Posterior cingulate gyrus (tissue), 11 donors: ENCODE data around the gene EDN3.
A peak's percentile ranks its signal among the peaks of the same experiment; 100 is the strongest.

Experiments
- DNase-seq, 10 donors: peaks; one replicate each; pipeline versions ENCODE4 v3.0.0 to v3.0.0-alpha.2; 2020 to 2021; ENCODE audit warnings: mixed read lengths in 3 of 10
- intact Hi-C: fragments of 100-400 bp; cut with DNase I; formaldehyde crosslinking; loops from one replicate; pipeline ENCODE4 v1.15.1; 2023

EDN3 gene, protein sequence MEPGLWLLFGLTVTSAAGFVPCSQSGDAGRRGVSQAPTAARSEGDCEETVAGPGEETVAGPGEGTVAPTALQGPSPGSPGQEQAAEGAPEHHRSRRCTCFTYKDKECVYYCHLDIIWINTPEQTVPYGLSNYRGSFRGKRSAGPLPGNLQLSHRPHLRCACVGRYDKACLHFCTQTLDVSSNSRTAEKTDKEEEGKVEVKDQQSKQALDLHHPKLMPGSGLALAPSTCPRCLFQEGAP

DNA sequence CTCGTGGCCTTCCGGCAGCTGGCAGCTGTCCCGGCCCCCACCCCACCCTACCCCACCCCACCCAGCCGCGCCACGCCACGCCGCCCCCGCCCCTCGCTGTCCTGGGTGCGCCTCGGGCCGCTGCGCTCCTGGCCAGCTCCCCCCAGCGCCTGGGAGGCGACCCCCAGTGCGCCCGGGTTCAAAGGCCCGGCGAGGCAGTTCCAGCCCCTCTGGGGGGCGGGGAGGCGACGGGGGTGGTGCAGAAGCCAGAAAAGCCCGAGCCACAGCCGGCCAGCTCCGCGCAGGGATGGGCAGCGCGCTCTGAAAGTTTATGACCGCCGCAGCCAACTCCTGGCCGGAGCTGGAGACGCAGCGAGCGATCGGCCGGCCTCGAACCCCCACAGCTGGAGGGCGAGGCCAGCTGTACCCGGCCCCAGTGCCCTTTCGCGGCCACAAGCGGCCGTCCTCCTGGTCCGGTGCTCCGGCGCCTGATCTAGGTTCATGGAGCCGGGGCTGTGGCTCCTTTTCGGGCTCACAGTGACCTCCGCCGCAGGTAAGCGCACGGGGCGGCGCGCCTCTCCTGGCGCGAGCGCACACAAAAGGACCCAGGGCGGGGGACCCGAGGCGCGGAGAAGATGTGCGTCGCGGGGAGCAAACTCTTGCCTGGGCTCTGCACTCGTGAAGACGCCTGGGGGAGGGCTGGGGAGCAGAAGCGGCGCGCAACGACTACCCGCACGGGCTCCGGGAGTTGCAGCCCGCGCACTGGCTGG, at the start of gene EDN3:
Gene EDN3 (plus strand): TSS at position 279 of the 749 bp plus-strand sequence. CDS start 202 bp downstream, at position 481.
- no peak for DNase-seq
- intact Hi-C loops: no loop called here

DNA sequence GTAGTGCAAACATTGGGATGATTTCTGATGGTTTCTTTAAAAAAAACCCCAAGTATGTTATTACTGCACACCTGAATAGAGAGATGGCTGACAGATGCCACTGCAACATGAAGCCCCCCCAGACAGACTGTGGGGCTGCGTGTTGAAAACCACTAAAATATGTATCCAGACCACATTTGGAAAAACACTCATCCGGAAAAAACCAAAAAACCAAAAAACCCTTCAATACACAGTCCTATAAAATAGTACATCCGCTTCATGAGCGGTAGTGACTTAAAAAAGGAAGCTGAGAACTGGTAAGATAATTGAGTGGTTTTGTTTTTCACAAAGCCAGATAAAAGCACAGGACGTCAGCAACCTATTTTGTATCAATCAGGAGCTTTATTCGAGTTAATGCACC, 47.1 kb upstream of the EDN3 start:
- no peak for DNase-seq
- intact Hi-C loops: no loop called here

DNA sequence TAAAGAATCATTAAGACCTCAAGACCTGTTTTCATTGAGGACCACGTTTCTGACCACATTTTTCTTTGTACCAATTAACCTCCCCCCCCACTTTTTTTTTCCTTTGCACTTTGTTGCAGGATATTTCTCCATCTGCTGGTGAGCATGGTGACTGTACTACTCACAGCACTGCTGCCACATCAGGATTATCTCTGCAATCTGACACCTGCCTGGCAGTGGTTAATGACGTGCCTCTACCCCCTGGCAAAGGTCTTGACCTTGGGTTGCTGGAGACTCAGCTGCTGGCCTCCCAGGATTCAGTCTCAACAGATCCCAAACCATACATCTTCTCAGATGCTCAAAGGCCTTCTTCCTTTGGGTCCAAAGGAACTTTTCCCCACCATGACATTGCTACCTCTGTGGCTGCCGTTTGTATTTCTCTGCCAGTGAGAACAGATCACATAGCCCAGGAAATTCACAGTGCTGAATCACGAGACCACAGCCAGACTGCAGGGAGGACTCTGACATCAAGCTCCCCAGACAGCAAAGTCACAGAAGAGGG, 46.6 kb upstream of the EDN3 start:
- intact Hi-C loops: no loop called here
- no peak for DNase-seq

DNA sequence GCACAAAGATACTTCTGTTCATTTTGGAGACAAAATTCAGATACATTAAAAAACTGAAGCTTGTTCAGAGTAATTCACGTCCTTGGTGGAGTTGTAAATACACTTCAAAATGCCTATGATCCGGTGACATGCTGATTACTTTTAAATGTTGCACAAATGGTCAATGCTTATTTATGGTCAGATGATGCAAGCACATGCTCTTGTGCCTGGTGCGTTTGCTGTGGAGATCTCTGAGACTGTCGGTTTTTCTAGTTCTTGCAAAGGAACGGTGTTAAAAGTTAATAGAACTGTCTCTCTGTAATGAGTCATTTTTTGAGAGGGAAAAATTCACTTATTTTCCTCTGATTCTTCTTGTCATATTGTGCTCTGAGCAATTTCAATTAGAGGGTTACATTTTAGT, 45.2 kb upstream of the EDN3 start:
- intact Hi-C loops: no loop called here
- DNase-seq: no peak

DNA sequence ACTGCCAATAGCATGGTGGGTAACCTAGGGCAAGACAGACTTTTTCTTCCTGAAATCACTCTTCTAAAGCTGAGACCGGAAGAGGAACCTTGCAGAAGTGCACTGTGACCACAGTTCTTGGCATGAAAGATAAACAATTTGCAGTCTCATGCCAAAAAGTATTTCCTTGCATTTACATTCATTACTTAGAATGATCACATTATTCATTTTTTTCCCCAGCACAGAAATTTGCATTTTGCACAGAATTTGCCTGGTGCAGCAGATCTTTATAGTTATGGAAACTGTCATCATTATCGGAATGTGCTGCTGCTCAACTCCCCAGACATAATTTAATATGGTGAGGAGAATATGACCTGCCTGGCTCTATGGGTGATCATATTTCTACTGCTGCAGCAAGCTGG, 42.2 kb upstream of the EDN3 start:
- no peak for DNase-seq
- intact Hi-C loops: no loop called here

DNA sequence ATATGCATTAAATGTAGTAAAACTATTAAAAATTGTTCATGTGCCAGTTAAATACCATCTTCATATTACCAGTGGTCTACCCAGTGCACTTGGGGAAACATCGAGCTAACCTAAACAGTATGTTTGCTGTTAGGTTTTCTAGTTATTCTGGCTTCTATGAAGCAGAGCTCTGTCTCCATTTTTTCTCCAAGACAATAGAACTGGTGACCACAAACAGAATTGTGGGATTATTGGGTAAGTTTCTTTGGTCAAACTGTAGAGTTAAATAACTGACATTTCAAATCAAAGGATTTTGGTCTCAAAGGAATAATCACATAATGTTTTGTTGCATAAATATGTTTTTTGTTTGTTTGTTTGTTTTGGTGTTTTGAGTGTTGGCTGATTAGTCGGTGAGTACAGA, 40.5 kb upstream of the EDN3 start:
- no peak for DNase-seq
- intact Hi-C loops: no loop called here

DNA sequence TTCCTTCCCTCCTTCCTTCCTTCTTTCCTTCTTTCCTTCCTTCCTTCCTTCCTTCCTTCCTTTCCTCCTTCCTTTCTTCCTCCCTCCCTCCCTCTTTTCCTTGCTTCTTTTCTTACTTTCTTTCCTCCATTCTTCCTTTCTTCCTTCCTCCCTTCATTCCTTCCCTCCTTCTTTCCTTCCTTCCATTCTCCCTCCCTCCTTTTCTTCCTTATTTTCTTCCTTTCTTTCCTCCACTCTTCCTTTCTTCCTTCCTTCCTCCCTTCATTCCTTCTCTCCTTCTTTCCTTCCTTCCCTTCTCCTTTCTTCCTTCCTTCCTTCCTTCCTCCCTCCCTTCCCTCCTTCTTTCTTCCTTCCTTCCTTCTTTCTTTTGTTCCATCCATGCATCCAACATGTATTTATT, 35.1 kb upstream of the EDN3 start:
- intact Hi-C loops: no loop called here
- DNase-seq: no peak

DNA sequence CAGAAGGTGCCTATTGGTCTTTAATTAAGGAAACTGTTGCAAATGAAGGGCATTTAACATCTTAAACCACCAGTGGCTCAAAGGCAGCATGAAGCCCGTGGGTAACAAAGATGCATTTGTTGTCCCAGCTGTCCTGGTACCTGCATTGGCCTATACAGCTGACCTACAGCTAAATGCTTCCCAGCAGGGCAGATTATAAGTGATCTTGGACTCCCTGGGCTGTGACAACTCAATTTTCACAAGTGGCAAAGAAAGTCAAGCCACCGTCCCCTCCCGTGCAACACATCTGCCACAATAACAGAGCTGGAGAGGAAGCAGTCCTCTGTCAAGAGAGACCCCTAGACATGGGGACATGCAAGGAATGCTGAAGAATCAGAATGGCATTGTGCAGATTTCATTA, 31.5 kb upstream of the EDN3 start:
- DNase-seq: no peak
- intact Hi-C loops: no loop called here

DNA sequence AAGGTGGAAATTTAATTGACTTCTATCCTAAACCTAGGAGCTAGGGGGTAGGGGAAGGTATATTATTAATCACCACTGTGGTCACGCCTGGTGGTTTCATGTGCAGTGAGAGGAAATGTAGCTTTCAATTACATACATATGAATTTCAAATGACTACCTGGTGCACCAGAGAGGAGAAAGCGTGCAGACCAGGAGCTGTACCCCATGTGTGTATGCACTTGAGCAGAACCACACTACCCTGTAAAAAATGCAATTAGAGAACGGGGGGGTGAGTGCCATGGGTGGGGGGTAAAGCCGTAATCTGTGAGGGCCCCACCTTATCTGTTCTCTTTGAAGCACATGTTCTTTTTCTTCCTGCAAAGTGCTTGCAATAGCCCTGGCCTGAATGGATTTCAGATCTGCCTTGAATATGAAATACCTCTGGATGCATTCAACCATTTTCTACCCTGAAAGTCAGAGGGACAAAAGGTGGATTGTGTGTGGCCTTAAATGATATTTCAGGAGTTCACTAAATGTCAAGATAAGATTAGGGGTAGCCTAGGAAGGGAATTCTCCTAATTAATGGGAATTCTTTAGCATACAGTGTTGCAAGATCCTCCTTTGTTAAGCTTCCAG, 30.9 kb upstream of the EDN3 start:
- intact Hi-C loops: no loop called here
- no peak for DNase-seq

DNA sequence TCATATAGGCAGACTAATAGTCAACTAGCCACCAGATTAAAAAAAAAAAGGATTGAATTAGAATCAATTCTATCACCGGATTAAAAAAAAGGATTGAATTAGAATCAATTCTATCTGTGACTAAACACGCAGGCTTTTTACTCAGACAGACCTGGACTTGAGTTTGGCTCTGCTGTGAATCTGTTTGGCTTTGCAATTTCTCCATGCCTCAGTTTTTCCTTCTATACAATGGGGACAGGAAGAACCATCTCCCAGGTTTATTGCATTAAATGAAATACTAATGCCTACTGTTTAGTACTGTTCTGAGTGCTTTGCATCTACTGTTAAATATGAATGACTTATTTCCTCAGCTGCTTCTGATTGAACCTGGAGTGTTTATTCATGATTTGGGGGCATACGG, 30.0 kb upstream of the EDN3 start:
- DNase-seq: no peak
- intact Hi-C loops: no loop called here

DNA sequence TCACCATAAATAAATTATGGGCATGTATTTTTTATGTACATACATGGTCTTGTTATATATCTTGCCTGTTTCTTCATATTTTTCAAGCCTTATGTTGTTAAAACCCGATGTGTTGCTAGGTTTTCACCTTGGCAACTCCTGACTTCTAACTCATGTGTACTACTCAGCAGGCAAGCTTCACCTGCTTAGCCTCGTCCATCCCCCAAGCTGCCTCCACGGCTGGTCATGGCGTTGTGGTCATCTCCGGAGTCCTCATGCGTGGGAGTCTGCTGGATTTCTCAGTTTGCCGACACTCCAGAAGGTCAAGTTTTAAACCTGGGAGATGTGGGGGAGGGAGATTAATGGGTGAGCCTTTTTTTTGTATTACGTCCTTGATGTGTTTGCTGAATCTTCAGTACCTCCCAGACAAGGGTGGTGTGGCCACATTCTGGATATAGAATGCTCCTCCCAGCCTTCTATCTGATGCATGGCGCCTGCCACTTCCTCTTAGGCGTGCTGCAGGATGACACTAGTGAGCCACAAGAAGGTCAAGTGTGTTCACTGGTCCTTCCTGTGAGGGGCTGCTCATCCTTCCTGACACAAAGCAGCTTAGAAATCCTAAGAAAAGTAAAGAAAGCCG, 26.6 kb upstream of the EDN3 start:
- intact Hi-C loops: no loop called here
- no peak for DNase-seq

DNA sequence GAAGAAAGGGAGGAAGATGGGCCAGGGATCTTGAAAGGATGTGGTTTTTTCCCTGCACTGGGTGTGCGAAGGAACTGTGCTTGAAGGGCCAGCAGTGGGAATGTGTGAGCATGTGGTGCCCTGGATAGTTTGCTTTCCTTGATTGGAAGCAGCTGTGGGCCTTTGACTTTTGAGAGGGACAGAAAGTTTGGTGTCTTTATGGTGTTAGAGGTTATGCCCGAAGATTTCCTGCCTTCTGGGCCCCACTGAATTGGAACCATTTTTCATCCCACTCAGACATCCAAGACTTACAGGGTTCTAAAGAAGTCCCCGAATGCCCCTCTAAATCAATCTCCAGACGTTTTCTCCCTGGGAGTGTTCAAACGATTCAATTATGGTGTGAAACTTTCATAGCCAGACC, 23.5 kb upstream of the EDN3 start:
- no peak for DNase-seq
- intact Hi-C loops: no loop called here

DNA sequence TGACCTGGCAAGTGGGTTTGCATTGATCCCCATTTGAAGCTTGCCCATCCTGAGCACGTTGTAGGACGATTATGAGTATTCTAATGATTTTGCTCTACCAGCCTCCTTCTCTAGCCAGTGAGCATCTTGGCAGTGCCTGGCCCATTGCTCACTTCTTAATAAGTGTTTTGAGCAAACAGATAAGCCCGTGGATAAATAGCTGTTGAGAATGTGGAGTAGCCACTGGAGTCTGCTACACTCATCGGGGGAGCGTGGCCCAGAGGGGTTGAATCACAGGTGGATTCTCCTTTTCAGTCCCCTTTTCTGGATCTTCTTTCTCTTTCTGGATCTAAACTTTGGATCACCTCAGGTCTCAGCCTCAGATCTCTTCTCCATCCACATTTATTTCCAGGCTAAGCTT, 15.9 kb upstream of the EDN3 start:
- DNase-seq: no peak
- intact Hi-C loops: no loop called here

DNA sequence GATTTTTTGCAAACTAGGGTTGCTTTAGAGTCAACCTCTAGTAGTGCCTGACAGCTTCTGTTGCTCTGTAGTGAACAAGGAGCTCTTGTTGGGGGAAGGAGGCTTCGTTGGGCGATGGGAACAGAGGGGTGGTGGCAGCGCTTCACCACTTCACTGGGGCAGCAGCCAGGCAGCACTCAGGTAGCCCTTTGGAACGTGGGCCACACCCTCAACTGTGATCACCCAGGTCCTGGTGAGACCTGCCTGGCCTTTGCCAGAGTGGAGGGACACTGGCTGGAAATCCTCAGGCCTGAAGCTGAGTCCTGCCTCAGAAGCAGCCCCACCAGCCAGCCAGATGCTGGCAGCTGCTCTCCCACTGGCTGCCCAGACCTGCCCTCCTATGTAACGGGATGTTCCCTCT, 10.4 kb upstream of the EDN3 start:
- DNase-seq: no peak
- intact Hi-C loops: no loop called here

DNA sequence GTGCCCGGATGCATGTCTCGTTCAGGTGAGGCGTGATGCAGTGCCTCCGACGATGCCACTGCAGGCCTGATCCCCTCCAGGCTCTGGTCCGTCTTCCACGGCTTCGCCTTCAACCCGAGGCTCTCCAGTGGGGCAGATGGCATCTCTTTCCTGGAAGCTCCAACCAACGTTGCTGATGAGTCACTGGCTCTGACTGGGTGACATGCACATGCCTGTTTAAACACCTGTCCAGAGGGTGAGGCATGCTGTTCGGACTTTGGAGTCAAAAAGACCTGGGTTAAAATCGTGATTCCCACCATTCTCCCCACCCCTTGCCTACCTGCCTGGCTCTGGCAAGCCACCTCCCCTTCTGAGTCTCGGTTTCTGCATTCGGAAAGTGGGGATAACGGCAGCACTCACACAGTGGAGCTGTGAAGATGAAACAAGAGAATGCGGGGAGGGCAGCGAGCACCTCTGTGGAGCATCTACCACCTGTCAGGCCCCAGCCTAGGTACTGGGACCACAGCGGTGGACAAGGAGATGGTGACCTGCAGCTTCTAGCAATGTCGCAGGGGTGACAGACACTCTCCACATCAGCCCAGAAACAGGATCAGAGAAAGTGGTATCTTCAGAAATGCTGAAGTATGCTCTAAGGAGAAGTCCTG, 8.5 kb upstream of the EDN3 start:
- intact Hi-C loops: no loop called here

DNA sequence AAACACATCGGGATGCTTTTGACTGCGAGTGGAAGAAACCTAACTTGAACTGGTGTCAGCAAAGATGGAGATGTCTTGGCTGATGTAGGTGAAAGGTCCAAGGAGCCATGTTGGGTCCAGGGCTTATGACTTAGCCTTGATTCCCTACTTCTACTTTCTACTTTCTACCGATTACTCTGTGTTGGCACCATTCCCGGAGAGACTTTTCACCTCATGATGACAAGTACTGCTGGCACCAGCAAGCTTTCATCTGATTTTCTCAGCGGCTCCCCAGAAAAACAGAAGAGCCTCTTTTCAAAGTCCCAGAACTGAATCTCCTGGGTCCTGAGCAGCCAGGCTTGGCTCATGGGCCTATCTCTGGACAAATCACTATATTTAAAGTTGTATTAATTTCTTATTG, 4.9 kb upstream of the EDN3 start:
- DNase-seq: no peak
- intact Hi-C loops: no loop called here

More for the DNA sequence above, 8.5 kb upstream of the EDN3 start:
- no peak for DNase-seq

DNA sequence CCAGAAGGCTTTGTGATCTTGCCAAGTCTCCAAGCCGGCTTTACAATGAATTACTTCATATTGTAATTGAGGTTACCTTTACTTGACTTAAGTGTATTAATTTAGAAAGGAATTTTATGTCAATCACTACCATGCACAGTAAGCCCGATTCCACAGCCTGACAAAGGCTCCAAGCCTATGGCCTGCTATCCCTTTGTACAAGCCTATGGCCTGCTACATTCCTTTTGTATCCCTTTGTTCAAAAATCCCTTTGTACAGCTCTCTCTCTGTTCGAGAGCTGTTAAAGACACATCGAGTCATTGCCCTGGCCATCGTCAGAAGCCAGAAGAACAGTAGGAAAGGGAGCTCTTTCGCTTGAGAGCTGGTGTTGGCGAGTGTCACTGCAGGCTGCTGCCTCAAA, 2.7 kb upstream of the EDN3 start:
- DNase-seq: no peak
- intact Hi-C loops: no loop called here

DNA sequence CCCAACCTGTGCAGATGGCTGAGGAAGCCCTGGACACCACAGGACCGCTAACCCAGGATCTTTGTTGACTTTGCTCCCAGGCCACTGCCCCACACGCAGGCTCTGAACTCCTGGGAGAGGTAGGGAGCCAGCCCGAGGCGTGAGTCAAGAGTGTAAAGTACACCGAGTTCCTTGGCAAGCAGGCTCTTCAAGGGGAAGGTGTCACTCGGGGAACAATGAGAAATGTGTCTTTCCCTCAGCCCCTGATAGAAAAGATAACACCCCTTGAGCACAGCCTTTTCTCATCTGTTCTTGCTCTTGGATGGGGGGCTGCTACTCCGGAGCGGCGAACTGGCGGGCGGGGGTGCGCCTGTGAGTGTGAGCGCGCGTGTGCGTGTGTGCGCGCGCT, 472 bp upstream of the EDN3 start:
- intact Hi-C loops: no loop called here
- DNase-seq: no peak

DNA sequence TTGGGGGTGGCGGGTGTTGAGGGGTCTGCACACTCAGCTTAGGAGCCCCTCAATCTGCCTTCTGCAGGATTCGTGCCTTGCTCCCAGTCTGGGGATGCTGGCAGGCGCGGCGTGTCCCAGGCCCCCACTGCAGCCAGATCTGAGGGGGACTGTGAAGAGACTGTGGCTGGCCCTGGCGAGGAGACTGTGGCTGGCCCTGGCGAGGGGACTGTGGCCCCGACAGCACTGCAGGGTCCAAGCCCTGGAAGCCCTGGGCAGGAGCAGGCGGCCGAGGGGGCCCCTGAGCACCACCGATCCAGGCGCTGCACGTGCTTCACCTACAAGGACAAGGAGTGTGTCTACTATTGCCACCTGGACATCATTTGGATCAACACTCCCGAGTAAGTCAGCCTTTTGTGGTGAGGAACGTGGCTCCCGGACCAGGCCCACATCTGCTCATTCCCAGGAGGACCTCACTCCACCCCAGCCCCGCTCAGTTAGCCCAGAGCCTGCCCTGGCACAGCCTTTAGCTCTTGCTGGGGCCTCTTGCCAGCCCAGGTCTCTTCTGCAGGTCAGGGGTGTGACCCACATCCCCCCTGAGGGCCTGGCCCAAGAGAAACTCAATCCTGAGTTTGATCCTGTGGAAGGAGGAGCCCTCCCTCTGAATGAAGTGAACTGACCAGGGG, 1.1 kb downstream of the EDN3 start:
- intact Hi-C loops: no loop called here

DNA sequence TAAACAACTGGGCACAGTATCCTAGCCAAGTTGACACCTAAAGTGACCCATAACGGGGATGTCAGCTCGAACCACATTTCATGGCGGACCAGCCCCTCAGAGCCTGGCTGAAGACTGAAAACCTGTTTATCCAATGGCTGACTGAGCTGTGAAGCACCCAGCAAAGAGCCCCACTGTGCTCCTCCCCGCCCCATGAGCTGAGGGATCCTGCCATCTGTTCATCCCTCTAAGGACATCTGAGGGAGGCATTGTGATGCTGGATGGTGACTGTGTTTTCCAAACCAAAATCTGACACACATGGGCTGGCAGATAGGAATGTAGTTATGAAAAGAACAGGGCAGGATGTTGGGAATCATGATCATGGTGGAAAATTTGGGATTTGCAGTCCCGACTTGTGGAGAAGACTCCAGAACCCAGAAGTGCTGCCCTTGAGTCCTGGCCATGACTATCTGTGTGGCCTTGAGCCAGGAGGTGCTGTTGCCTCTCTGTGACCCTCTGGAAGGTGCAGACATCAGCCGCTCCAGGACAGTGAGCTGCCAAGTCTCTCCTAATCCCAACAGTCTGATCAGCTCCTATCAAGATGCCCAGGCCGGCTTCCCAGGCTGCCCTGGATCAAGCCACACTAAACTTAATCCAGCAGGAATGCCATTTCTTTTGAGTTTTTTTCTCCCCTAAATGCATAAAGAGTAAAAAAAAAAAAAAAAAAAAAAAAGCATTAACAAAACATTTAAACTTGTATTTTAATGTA, 5.7 kb downstream of the EDN3 start:
- peak in 2 of 10 donors; percentile 29 to 81 for DNase-seq
- intact Hi-C loops: no loop called here

More for the DNA sequence above, 1.1 kb downstream of the EDN3 start:
- DNase-seq: no peak
